ENCODE data around the gene CFAP65. TPM values are rescaled to one million over a fixed set of nuclear protein-coding genes. Genes with fewer than 3 reads are reported as not detected.
A peak's percentile ranks its signal among the peaks of the same experiment; 100 is the strongest.

Gene CFAP65
- total and polyA plus RNA-seq, 2 of the 4 experiments (the other 2 are of a cell fraction): not detected

GRCh38 chr2:219025637-219026585, 15.4 kb downstream of the CFAP65 start (continued):
- TF ChIP-seq USF2 (IDR thresholded peaks at IDR 0.05; ENCODE audit: low read depth, low read length): no peak
- TF ChIP-seq MAFK (IDR thresholded peaks at IDR 0.05; ENCODE audit: low read depth, low read length): no peak

GRCh38 chr2:219024059-219024458, 17.3 kb downstream of the CFAP65 start:
- no CpG with 5 or more reads among the region's 11 CpGs for WGBS, 2 experiments (ENCODE audit: extremely low coverage in 2 of 2, insufficient read length in 1 of 2)
- ChIA-PET POLR2A (ENCODE audit: unreplicated experiment) (no interaction called here), CTCF (no interaction called here)
- H3K27me3 ChIP-seq (ENCODE audit: control insufficient read depth, insufficient read depth, low read length): peaks cover 68% of the 10 kb centered on the region
- no peaks in the 10 kb centered on the region for H3K9me1 ChIP-seq (ENCODE audit: insufficient read depth, low read length)
- no peak overlapping the region for H2BK5ac ChIP-seq (ENCODE audit: low read depth, low read length, poor library complexity, severe bottlenecking)
- H3K27ac ChIP-seq (ENCODE audit: insufficient read depth, low read length): no peak overlapping the region
- no peak overlapping the region for H3K4me3 ChIP-seq (ENCODE audit: insufficient read depth, low read depth, low read length)
- in situ Hi-C loops (cut with MboI; ENCODE audit: low sequenced_read_pairs) (no loop called here), intact Hi-C loops (cut with micrococcal nuclease) (no loop called here), dilution Hi-C loops (cut with HindIII; ENCODE audit: low sequenced_read_pairs, unreplicated experiment) (no loop called here)
- BruUV-seq (replicated peaks): no TSS peak
- H2AFZ ChIP-seq (replicated peaks; ENCODE audit: low read length, poor library complexity): peak overlapping the region; percentile 23
- H4K5ac ChIP-seq (ENCODE audit: low read depth, low read length): no peak overlapping the region
- H2BK15ac ChIP-seq (ENCODE audit: low read depth, low read length): no peak overlapping the region
- no peak overlapping the region for H3K56ac ChIP-seq (ENCODE audit: extremely low read depth, insufficient read depth, low read length)
- H3K23ac ChIP-seq (ENCODE audit: low read depth, low read length): no peak overlapping the region
- no peak overlapping the region for H2BK20ac ChIP-seq (ENCODE audit: low read depth, low read length)
- no peak overlapping the region for H2AK9ac ChIP-seq (replicated peaks; ENCODE audit: low read depth, low read length, poor library complexity)
- H3K9me3 ChIP-seq (ENCODE audit: control insufficient read depth, insufficient read depth, low read length): no peaks in the 10 kb centered on the region
- H3K18ac ChIP-seq (ENCODE audit: low read depth, low read length): no peak overlapping the region
- H4K91ac ChIP-seq (ENCODE audit: insufficient read depth, low read depth, low read length): no peak overlapping the region
- no peaks in the 10 kb centered on the region for H3K4me1 ChIP-seq (ENCODE audit: control insufficient read depth, insufficient read depth, low read length)
- H3K14ac ChIP-seq (replicated peaks; ENCODE audit: low read depth, low read length): no peak overlapping the region
- H3K4ac ChIP-seq (ENCODE audit: low read depth, low read length): no peak overlapping the region
- no peak overlapping the region for H3K9ac ChIP-seq (ENCODE audit: low read depth, low read length)
- H3K36me3 ChIP-seq (ENCODE audit: control insufficient read depth, insufficient read depth, low read length): no peaks in the 10 kb centered on the region
- ATAC-seq (ENCODE audit: low read depth) (no peak), DNase-seq (no peak)
- H4K20me1 ChIP-seq (ENCODE audit: insufficient read depth, low read length): no peaks in the 10 kb centered on the region
- no peak overlapping the region for H4K8ac ChIP-seq (ENCODE audit: low read depth in 2 of 2, low read length in 2 of 2)
- no peak overlapping the region for H2BK120ac ChIP-seq (ENCODE audit: low read depth, low read length)
- no peak overlapping the region for H3K4me2 ChIP-seq (ENCODE audit: low read depth, low read length)
- H2AK5ac ChIP-seq (ENCODE audit: low read depth, low read length): no peak overlapping the region
- no peaks in the 10 kb centered on the region for H3K79me1 ChIP-seq (ENCODE audit: low read depth in 1 of 2, low read length in 2 of 2)
- TF ChIP-seq MXI1 (IDR thresholded peaks at IDR 0.05; ENCODE audit: borderline replicate concordance, low read depth, low read length) (no peak), RFX5 (IDR thresholded peaks at IDR 0.05; ENCODE audit: low read depth, low read length) (no peak), RCOR1 (IDR thresholded peaks at IDR 0.05; ENCODE audit: insufficient replicate concordance, low read length) (no peak), BHLHE40 (IDR thresholded peaks at IDR 0.05; ENCODE audit: low read depth, low read length) (no peak), CTCF (conservative IDR thresholded peaks at IDR 0.05; ENCODE audit: low read depth, low read length) (no peak), MAZ (IDR thresholded peaks at IDR 0.05; ENCODE audit: borderline replicate concordance, low read depth, low read length) (no peak), POLR2A (IDR thresholded peaks at IDR 0.05; ENCODE audit: low read depth, low read length) (no peak), MAFK (IDR thresholded peaks at IDR 0.05; ENCODE audit: low read depth, low read length) (no peak), NFE2L2 (IDR thresholded peaks at IDR 0.05; ENCODE audit: low read depth, low read length) (no peak), RAD21 (IDR thresholded peaks at IDR 0.05; ENCODE audit: low read length) (no peak), SMC3 (IDR thresholded peaks at IDR 0.05; ENCODE audit: low read depth, low read length) (no peak), CEBPB (IDR thresholded peaks at IDR 0.05; ENCODE audit: low read depth, low read length) (no peak), CHD1 (IDR thresholded peaks at IDR 0.05; ENCODE audit: low read depth, low read length) (no peak), FOS (IDR thresholded peaks at IDR 0.05; ENCODE audit: low read depth, low read length) (no peak)

Measured in IMR-90 (cell line).